Muscle layer of duodenum (tissue), 2 donors: Measurements from ENCODE around the gene CDK14.

Experiments
- H3K27ac ChIP-seq: one replicate; pipeline ENCODE4 v1.7.0; 2013; ENCODE audit warnings: mild to moderate bottlenecking, low read length
- H3K27me3 ChIP-seq: one replicate; pipeline ENCODE4 v1.7.0; 2013; ENCODE audit warnings: low read depth, mild to moderate bottlenecking, control low read depth, low read length
- H3K36me3 ChIP-seq, 2 donors: one replicate each; pipeline ENCODE4 v1.7.0; 2013; ENCODE audit warnings: low read length in 2 of 2, control low read depth in 1 of 2, mild to moderate bottlenecking in 1 of 2; ENCODE audit not compliant: insufficient read depth in 2 of 2, control insufficient read depth in 1 of 2
- H3K4me1 ChIP-seq, 2 donors: one replicate each; pipeline ENCODE4 v1.7.0; 2013; ENCODE audit warnings: low read length in 2 of 2, mild to moderate bottlenecking in 2 of 2, control low read depth in 1 of 2, moderate library complexity in 1 of 2; ENCODE audit not compliant: insufficient read depth in 2 of 2, control insufficient read depth in 1 of 2
- H3K4me3 ChIP-seq, 2 donors: one replicate each; pipeline ENCODE4 v1.7.0; 2013; ENCODE audit warnings: low read length in 2 of 2, low read depth in 1 of 2, mild to moderate bottlenecking in 1 of 2
- H3K9me3 ChIP-seq, 2 donors: one replicate each; pipeline ENCODE4 v1.7.0; 2013; ENCODE audit warnings: low read length in 2 of 2, control low read depth in 1 of 2, mild to moderate bottlenecking in 1 of 2; ENCODE audit not compliant: control insufficient read depth in 1 of 2
- donor health status: healthy.

The CDK14 gene

DNA sequence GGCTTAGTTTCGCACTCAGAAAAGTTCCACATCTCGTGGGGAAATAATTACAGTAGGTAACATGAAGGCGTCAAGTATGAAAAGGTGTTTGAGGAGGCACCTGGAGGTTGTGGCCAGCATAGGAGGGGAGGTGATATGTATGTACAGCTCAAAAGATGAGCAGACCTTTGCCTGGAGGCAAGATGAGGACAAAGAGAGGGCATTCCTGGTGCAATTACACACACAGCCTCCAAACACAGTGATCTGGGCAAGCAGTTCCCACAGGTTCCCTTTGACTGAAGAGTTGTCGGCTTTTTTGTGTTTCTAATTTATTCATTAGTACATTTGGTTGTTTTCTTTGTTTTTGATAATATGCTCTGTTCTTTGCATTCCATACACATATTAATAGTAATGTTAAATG lies 46.9 kb downstream of the CDK14 start:
- H3K27ac ChIP-seq: no peak overlapping the region
- H3K27me3 ChIP-seq: no peaks in the 10 kb centered on the region
- peaks cover 4 to 8% of the 10 kb centered on the region in 2 donors for H3K9me3 ChIP-seq
- no peaks in the 10 kb centered on the region for H3K4me1 ChIP-seq
- H3K36me3 ChIP-seq: no peaks in the 10 kb centered on the region
- no peak overlapping the region for H3K4me3 ChIP-seq

DNA sequence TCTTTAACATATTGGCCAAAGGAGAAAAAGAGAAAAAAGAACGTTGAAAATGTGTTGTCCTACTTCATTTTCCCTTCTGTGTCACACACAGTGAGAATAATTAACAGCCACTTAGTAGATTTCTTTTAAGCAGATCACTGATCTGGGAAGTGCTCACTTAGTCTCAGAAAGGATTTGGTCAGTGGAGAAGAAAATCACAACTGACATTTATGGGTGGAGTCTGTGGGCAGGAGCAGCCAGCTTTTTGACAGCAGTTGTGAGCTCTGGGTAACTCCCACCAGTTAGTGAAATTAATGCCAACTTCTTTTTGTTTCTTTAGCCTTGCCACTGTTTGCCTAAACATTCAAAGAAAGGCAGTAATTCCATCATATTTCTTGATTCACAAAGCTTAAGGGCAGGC lies 49.7 kb downstream of the CDK14 start:
- H3K27me3 ChIP-seq: no peaks in the 10 kb centered on the region
- H3K4me3 ChIP-seq: no peak overlapping the region

DNA sequence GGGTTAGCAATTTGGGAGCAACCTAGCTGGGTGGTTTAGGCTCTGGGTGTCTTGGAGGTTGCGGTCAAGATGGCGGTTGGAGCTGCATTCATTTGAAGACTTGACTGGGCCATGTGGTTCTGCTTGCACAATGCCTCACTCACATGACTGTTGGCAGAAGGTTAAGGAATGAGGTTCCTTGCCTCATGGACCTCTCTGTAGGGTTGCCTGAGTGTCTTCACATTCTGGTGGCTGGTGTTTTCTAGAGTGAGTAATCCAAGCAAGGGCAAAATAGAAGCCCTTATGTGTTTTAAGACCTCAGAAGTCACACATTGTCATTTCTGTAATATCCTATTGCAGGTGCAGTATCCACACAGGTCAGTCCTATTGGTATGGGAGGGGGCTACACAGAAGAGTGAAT lies 52.0 kb downstream of the CDK14 start:
- Histone ChIP-seq H3K4me1 (no peaks in the 10 kb centered on the region), H3K27ac (no peak overlapping the region), H3K36me3 (no peaks in the 10 kb centered on the region), H3K4me3 (no peak overlapping the region), H3K27me3 (no peaks in the 10 kb centered on the region), H3K9me3 (peaks cover 4 to 8% of the 10 kb centered on the region in 2 donors)

More for the DNA sequence above, 49.7 kb downstream of the CDK14 start:
- Histone ChIP-seq H3K9me3 (peaks cover 4 to 8% of the 10 kb centered on the region in 2 donors), H3K27ac (no peak overlapping the region), H3K4me1 (no peaks in the 10 kb centered on the region), H3K36me3 (no peaks in the 10 kb centered on the region)

DNA sequence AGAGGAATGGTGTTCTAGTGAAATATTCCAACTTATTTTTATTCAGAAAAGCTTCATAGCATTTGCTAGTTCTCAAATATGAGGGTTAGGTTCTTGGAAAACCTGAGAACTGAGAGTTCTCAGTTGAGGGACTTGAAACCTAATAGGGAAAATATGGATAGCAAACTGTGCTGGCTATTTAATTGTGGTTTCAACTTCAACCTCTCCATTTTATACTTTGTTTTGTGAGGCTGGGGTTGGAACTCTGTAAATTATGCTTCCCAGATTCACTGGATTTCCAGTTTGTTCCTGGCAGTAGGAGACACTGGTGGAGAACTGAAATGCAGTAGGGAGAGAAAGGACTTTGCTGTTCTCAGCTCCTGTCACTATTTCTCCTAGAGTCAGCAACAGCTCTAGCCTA lies 52.7 kb downstream of the CDK14 start:
- H3K4me1 ChIP-seq: no peaks in the 10 kb centered on the region
- H3K36me3 ChIP-seq: no peaks in the 10 kb centered on the region
- no peak overlapping the region for H3K4me3 ChIP-seq
- no peak overlapping the region for H3K27ac ChIP-seq
- peaks cover 4 to 8% of the 10 kb centered on the region in 2 donors for H3K9me3 ChIP-seq
- no peaks in the 10 kb centered on the region for H3K27me3 ChIP-seq

DNA sequence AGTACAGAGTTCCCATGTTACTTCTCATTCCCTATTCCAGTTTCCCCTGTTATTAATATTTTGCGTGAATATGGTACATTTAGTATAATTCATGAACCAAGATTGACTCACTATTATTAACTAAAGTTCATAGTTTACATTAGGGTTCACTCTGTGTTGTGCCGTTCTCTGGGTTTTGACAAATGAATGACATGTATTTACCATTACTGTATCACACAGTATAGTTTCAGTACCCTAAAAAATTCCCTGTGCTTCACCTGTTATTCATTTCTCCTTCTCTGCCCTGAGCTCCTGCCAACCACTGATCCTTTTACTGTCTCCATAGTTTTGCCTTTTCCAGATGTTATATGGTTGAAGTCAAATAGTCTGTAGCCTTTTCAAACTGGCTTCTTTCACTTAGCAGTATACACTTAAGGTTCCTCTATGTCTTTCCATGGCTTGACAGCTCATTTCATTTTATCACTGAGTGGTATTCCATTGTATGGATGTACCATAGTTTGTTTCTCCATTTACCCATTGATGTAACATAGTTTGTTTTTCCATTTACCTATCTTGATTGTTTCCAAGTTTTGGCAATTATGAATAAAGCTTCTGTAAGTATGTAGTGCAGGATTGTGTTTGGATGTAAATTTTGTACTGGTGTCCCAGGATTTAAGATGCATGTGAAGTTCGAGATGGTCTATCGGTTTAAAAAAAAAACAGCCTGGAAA lies 58.8 kb downstream of the CDK14 start:
- no peak overlapping the region for H3K4me3 ChIP-seq
- no peaks in the 10 kb centered on the region for H3K27me3 ChIP-seq

DNA sequence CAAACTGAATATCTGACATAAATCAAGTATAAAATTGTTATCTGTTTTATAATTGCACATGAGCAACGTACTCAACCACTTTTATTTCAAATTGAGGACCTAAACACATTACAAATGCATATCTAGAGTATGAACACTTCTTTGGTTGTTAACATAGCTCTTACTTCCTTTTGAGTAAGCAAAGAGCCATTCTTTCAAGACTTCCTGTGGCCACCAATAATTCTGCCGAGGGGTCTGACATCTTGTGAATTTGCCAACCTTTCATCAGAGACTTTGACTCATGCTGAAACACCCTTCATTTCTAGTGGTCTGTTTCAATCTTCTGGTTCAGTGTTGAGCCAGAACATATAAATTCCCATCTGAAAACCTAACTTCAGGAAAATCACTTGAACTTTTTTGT lies 59.4 kb downstream of the CDK14 start:
- Histone ChIP-seq H3K27ac (no peak overlapping the region), H3K4me3 (no peak overlapping the region), H3K9me3 (no peaks in the 10 kb centered on the region), H3K27me3 (no peaks in the 10 kb centered on the region), H3K4me1 (peaks cover 0 to 3% of the 10 kb centered on the region in 2 donors), H3K36me3 (no peaks in the 10 kb centered on the region)

More for the DNA sequence above, 58.8 kb downstream of the CDK14 start:
- H3K9me3 ChIP-seq: no peaks in the 10 kb centered on the region
- H3K4me1 ChIP-seq: peaks cover 0 to 3% of the 10 kb centered on the region in 2 donors
- no peaks in the 10 kb centered on the region for H3K36me3 ChIP-seq
- H3K27ac ChIP-seq: no peak overlapping the region

DNA sequence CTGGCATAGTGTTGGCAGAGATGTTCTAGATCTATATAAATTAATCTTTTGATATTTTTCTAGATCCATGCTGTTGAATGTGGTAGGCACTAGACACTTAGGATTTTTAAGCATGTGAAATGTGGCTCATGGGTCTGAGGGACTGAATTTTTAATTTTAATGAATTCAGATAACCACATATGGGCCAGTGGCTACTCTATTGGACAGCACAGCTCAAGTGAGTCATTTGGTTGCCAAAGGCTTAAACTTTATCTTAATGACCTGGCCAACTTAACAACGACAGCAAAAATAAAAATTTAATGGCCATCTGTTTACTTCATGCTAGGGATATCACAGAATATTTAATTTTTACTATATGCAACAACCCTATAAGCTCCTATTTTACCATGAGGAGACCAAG lies 61.4 kb downstream of the CDK14 start:
- H3K27me3 ChIP-seq: no peaks in the 10 kb centered on the region
- H3K27ac ChIP-seq: no peak overlapping the region
- no peak overlapping the region for H3K4me3 ChIP-seq
- no peaks in the 10 kb centered on the region for H3K9me3 ChIP-seq
- H3K36me3 ChIP-seq: no peaks in the 10 kb centered on the region
- H3K4me1 ChIP-seq: peaks cover 9 to 16% of the 10 kb centered on the region in 2 donors

DNA sequence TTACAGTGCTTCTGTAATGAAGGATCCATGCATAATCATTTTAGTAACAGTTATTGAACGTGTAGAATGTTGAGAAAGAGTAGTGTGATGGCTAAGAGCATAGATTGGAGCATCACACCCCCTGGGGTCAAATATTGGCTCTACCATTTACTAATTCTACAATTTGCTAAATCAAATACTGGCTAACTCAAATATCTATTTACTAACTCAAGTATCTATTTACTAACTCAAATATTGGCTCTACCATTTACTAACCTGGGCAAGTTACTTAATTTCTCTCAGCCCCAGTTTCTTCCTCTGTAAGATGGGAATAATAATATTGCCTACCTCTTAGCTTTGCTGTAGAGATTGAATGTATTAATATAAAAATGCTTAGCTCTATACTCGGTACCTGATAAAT lies 64.0 kb downstream of the CDK14 start:
- Histone ChIP-seq H3K27ac (no peak overlapping the region), H3K27me3 (no peaks in the 10 kb centered on the region), H3K4me1 (peaks cover 9 to 16% of the 10 kb centered on the region in 2 donors), H3K36me3 (no peaks in the 10 kb centered on the region), H3K4me3 (no peak overlapping the region), H3K9me3 (no peaks in the 10 kb centered on the region)

DNA sequence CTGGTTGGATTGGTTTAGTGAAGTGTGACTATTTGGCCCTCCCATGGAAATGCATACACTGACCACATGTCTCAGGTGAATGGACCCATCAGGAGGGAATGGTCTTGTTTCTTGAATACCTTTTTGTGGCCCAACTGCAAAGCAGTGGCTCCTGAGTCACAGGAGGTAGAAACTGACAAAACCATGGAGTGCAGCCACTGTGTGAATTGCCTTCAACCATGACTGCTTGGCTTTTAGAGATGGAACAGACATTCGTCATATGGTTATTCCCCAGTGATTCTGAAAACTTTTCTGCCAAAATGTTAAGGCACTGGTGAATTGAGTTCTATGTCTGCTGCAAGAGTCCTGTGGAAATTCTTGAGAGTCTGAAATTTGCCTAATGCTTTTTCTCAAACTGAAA lies 64.7 kb downstream of the CDK14 start:
- Histone ChIP-seq H3K36me3 (no peaks in the 10 kb centered on the region), H3K27me3 (no peaks in the 10 kb centered on the region), H3K4me3 (no peak overlapping the region), H3K4me1 (peaks cover 9 to 15% of the 10 kb centered on the region in 2 donors), H3K9me3 (no peaks in the 10 kb centered on the region), H3K27ac (no peak overlapping the region)

DNA sequence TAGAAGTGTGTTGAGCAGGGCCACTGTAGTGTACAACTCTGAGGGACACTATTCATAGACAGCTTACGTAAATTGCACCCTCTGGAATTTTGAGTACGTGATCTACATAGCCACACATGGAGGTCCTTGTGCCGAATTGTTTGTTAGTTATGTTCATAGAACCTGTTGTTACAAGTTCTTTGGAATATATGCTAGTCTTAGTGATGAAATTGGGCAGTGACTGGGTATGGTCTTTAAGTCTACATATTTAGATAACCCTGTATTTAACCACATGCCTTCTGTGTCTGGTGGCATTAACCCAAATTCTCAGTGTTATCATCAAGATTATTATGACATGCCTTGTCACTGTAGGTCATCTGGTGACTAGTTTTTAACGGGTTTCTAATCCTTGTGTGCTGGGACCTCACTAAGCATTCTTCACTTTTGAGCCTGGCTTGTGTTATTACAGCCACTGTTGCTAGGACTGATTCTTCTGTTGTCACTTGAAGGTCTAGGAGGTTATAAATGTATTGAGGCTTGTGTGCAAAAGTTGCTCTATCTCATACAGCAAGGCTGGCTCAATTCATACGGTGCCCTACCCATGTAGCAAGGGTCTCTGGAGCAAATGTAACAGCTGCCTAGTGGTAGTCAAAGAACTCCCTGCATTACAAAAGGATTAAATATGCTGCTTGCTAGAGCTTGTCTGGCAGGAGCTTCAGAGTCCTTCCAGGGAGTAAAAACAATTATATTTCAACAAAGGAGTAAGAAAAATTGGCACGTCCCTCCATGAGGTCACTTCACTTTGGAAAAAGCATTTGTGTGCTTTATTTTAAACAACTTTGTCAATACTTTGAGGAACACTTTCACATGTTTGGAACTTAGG lies 65.4 kb downstream of the CDK14 start:
- H3K9me3 ChIP-seq: no peaks in the 10 kb centered on the region
- no peaks in the 10 kb centered on the region for H3K27me3 ChIP-seq
- peaks cover 9 to 13% of the 10 kb centered on the region in 2 donors for H3K4me1 ChIP-seq
- H3K4me3 ChIP-seq: no peak overlapping the region
- H3K27ac ChIP-seq: no peak overlapping the region
- H3K36me3 ChIP-seq: no peaks in the 10 kb centered on the region

DNA sequence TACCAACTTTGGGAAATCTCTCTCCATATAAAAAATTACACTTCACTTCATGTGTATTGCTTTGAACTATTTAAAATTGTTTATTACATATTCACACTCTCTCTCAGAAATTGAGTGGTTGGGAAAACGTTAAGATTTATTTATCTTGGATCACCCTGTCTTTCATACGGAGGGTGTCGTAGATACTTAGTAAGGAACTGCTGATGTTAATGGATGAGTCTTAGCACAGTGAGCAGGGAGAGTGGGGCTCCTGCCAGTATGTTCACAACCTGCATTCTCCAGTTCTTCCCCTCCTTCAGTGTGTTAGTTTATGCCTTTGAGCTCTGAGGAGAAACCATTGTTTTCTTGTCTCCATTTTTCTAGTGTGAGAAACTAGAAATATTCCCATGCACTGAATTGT lies 67.1 kb downstream of the CDK14 start:
- Histone ChIP-seq H3K4me1 (peaks cover 9 to 13% of the 10 kb centered on the region in 2 donors), H3K9me3 (no peaks in the 10 kb centered on the region), H3K36me3 (no peaks in the 10 kb centered on the region), H3K4me3 (no peak overlapping the region), H3K27ac (no peak overlapping the region), H3K27me3 (no peaks in the 10 kb centered on the region)
